DOHH2 (cell line): Measurements from ENCODE around the gene CCRL2.

Experiments used
- CTCF ChIP-seq: fragments of 200-600 bp; sonication (generic); IDR thresholded peaks from one replicate; pipeline ENCODE4 v1.5.1; 2014; ENCODE audit warnings: antibody characterized with exemption, mild to moderate bottlenecking, low read depth, low read length; ENCODE audit not compliant: poor library complexity, severe bottlenecking
- EZH2phosphoT487 ChIP-seq: fragments of 200-600 bp; sonication (generic); IDR thresholded peaks from 2 replicates; pipeline ENCODE4 v1.6.1; 2017; ENCODE audit warnings: borderline replicate concordance, mild to moderate bottlenecking, antibody characterized with exemption, low read length, moderate library complexity, mixed read lengths

- TF ChIP-seq CTCF (no peak), EZH2phosphoT487 (no peak)
Measured at GRCh38 chr3:46400846-46401245, 6.2 kb upstream of the CCRL2 start.
